SK-N-SH (cell line): ENCODE results near the gene MAP4K3. TPM values are rescaled to one million over a fixed set of nuclear protein-coding genes. Genes with fewer than 3 reads are reported as not detected.
A peak's percentile ranks its signal among the peaks of the same experiment; 100 is the strongest.

Source experiments
- CTCF ChIA-PET: fragments of 300-600, 350-600 bp; formaldehyde crosslinking; extraction: SDS; loops from one replicate; lab custom pipeline; 2021; lab: Yijun Ruan, JAX
- POLR2A ChIA-PET: fragments of 350-600 bp; sonication (Branson Sonifier 250); formaldehyde crosslinking; extraction: SDS; loops from one replicate; lab custom pipeline; 2020; ENCODE audit warnings: antibody characterized with exemption, inconsistent platforms; lab: Yijun Ruan, JAX
- DNase-seq: peaks from one replicate; pipeline ENCODE4 v3.0.0; 2012
- H2AFZ ChIP-seq: fragments of 200-600 bp; sonication (generic); 2 replicates; pipeline ENCODE4 v1.8.1; 2016; ENCODE audit warnings: antibody characterized with exemption, mild to moderate bottlenecking, low read depth
- H3F3A ChIP-seq: fragments of 200-600 bp; sonication (generic); replicated peaks from 2 replicates; pipeline ENCODE3; 2016; ENCODE audit warnings: antibody characterized with exemption, mild to moderate bottlenecking; ENCODE audit not compliant: insufficient read depth
- H3K27ac ChIP-seq, 2 experiments: fragments of 200-500 bp in 1 of 2; fragments of 200-600 bp in 1 of 2; sonication (Bioruptor generic) in 1 of 2; sonication (generic), shearing (Covaris generic) in 1 of 2; 2 replicates each; pipeline versions ENCODE4 v1.5.1 to v1.6.1; 2014 to 2016; ENCODE audit warnings: low read depth in 2 of 2, inconsistent platforms in 1 of 2, low read length in 1 of 2, mild to moderate bottlenecking in 1 of 2, mixed read lengths in 1 of 2
- H3K27me3 ChIP-seq: fragments of 200-600 bp; sonication (generic), shearing (Covaris generic); 2 replicates; pipeline ENCODE4 v1.6.1; 2016; ENCODE audit warnings: mixed run types; ENCODE audit not compliant: insufficient read depth
- H3K36me3 ChIP-seq, 2 experiments: fragments of 200-500 bp in 1 of 2; fragments of 200-600 bp in 1 of 2; sonication (Bioruptor generic) in 1 of 2; sonication (generic) in 1 of 2; replicated peaks in 1 of 2; 2 replicates each; pipeline versions ENCODE3 to v1.5.1; 2014 to 2016; ENCODE audit warnings: low read length in 1 of 2, mild to moderate bottlenecking in 1 of 2; ENCODE audit not compliant: insufficient read depth in 2 of 2, control insufficient read depth in 1 of 2
- H3K4me1 ChIP-seq, 2 experiments: fragments of 200-500 bp in 1 of 2; fragments of 200-600 bp in 1 of 2; sonication (Bioruptor generic) in 1 of 2; sonication (generic), shearing (Covaris generic) in 1 of 2; 2 replicates each; pipeline versions ENCODE4 v1.5.1 to v1.6.1; 2014 to 2016; ENCODE audit warnings: low read depth in 1 of 2, low read length in 1 of 2, mixed run types in 1 of 2; ENCODE audit not compliant: insufficient read depth in 2 of 2, control insufficient read depth in 1 of 2
- H3K4me2 ChIP-seq: fragments of 200-600 bp; sonication (generic), shearing (Covaris generic); 2 replicates; pipeline ENCODE4 v1.6.1; 2017; ENCODE audit warnings: mixed run types
- H3K4me3 ChIP-seq, 2 experiments: fragments of 200-500 bp in 1 of 2; fragments of 200-600 bp in 1 of 2; sonication (Bioruptor generic) in 1 of 2; sonication (generic), shearing (Covaris generic) in 1 of 2; 2 replicates each; pipeline versions ENCODE4 v1.5.1 to v1.8.1; 2014 to 2016; ENCODE audit warnings: low read depth in 2 of 2, inconsistent platforms in 1 of 2, low read length in 1 of 2, mild to moderate bottlenecking in 1 of 2, mixed read lengths in 1 of 2, moderate library complexity in 1 of 2
- H3K79me2 ChIP-seq: fragments of 200-600 bp; sonication (generic); 2 replicates; pipeline ENCODE4 v1.8.1; 2017; ENCODE audit warnings: mild to moderate bottlenecking; ENCODE audit not compliant: insufficient read depth
- H3K9ac ChIP-seq: fragments of 200-600 bp; sonication (generic); 2 replicates; pipeline ENCODE4 v1.6.1; 2017; ENCODE audit warnings: mixed run types
- H3K9me2 ChIP-seq: fragments of 200-600 bp; sonication (generic); 2 replicates; pipeline ENCODE4 v1.6.1; 2017; ENCODE audit warnings: mixed run types
- H3K9me3 ChIP-seq: fragments of 200-600 bp; sonication (generic); 2 replicates; pipeline ENCODE4 v1.6.1; 2017; ENCODE audit warnings: mixed run types, mild to moderate bottlenecking, moderate library complexity
- H4K20me1 ChIP-seq: fragments of 200-600 bp; sonication (generic); 2 replicates; pipeline ENCODE4 v1.6.1; 2017; ENCODE audit warnings: mild to moderate bottlenecking, mixed run types; ENCODE audit not compliant: insufficient read depth
- CHD2 ChIP-seq: fragments of 150-350 bp; IDR thresholded peaks from 2 replicates; pipeline ENCODE4 v1.6.1; 2018; ENCODE audit warnings: low read length; ENCODE audit not compliant: partially characterized antibody
- ELF1 ChIP-seq: IDR thresholded peaks from 2 replicates; pipeline ENCODE4 v1.4.0; 2012
- EP300 ChIP-seq, 2 experiments: IDR thresholded peaks; 2 replicates each; pipeline versions ENCODE4 v1.4.0 to v1.6.1; 2012; ENCODE audit warnings: borderline replicate concordance in 1 of 2, low read depth in 1 of 2, low read length in 1 of 2
- EZH2phosphoT487 ChIP-seq: fragments of 200-600 bp; sonication (generic); IDR thresholded peaks from 2 replicates; pipeline ENCODE4 v1.6.1; 2017; ENCODE audit warnings: low read depth, mixed run types, mild to moderate bottlenecking, antibody characterized with exemption, moderate library complexity, borderline replicate concordance
- FOSL2 ChIP-seq: IDR thresholded peaks from 2 replicates; pipeline ENCODE4 v1.4.0; 2012; ENCODE audit warnings: low read depth, mild to moderate bottlenecking, moderate library complexity, borderline replicate concordance
- FOXJ3 ChIP-seq: sonication (generic); formaldehyde crosslinking; IDR thresholded peaks from 2 replicates; pipeline ENCODE4 v1.5.1; 2020; ENCODE audit warnings: mild to moderate bottlenecking, missing genetic modification reagents
- FOXM1 ChIP-seq: IDR thresholded peaks from 2 replicates; pipeline ENCODE4 v1.4.0; 2012; ENCODE audit warnings: low read depth, mild to moderate bottlenecking
- JUND ChIP-seq: IDR thresholded peaks from 2 replicates; pipeline ENCODE4 v1.4.0; 2012
- MAX ChIP-seq: IDR thresholded peaks from 2 replicates; pipeline ENCODE4 v1.4.0; 2012; ENCODE audit warnings: low read depth
- MEF2A ChIP-seq: IDR thresholded peaks from 2 replicates; pipeline ENCODE4 v1.4.0; 2012; ENCODE audit warnings: low read depth, borderline replicate concordance
- MXI1 ChIP-seq: IDR thresholded peaks from 2 replicates; pipeline ENCODE4 v1.6.1; 2012; ENCODE audit warnings: mild to moderate bottlenecking, low read depth, low read length, improper control_type of control experiment
- NFIC ChIP-seq: IDR thresholded peaks from 2 replicates; pipeline ENCODE4 v1.4.0; 2012; ENCODE audit warnings: borderline replicate concordance
- NRF1 ChIP-seq: IDR thresholded peaks from 2 replicates; pipeline ENCODE4 v1.6.1; 2012; ENCODE audit warnings: low read depth, mild to moderate bottlenecking, low read length
- RAD21 ChIP-seq: IDR thresholded peaks from 2 replicates; pipeline ENCODE4 v1.6.1; 2012; ENCODE audit warnings: mild to moderate bottlenecking, low read length
- RCOR1 ChIP-seq: fragments of 150-350 bp; IDR thresholded peaks from 2 replicates; pipeline ENCODE4 v1.6.1; 2017; ENCODE audit warnings: antibody characterized with exemption, low read length
- REST ChIP-seq: IDR thresholded peaks from 2 replicates; pipeline ENCODE4 v1.6.1; 2012; ENCODE audit warnings: mild to moderate bottlenecking, low read depth, low read length, moderate library complexity
- RFX5 ChIP-seq: IDR thresholded peaks from 2 replicates; pipeline ENCODE4 v1.6.1; 2012; ENCODE audit warnings: mild to moderate bottlenecking, improper control_type of control experiment, low read length
- RXRA ChIP-seq: IDR thresholded peaks from 2 replicates; pipeline ENCODE4 v1.4.0; 2012; ENCODE audit warnings: low read depth, mild to moderate bottlenecking, borderline replicate concordance
- SIN3A ChIP-seq: IDR thresholded peaks from 2 replicates; pipeline ENCODE4 v1.6.1; 2012; ENCODE audit warnings: low read depth, mild to moderate bottlenecking, low read length, moderate library complexity, borderline replicate concordance
- TAF1 ChIP-seq: IDR thresholded peaks from 2 replicates; pipeline ENCODE4 v1.6.1; 2012; ENCODE audit warnings: low read depth, mild to moderate bottlenecking, low read length, moderate library complexity, borderline replicate concordance
- TCF12 ChIP-seq: IDR thresholded peaks from 2 replicates; pipeline ENCODE4 v1.4.0; 2012
- TEAD4 ChIP-seq: IDR thresholded peaks from 2 replicates; pipeline ENCODE4 v1.4.0; 2012; ENCODE audit warnings: mild to moderate bottlenecking, borderline replicate concordance; ENCODE audit not compliant: insufficient read depth
- USF2 ChIP-seq: fragments of 150-350 bp; IDR thresholded peaks from 2 replicates; pipeline ENCODE4 v1.6.1; 2017; ENCODE audit warnings: antibody characterized with exemption, low read length, low read depth, borderline replicate concordance
- ZBTB33 ChIP-seq: IDR thresholded peaks from 2 replicates; pipeline ENCODE4 v1.4.0; 2012; ENCODE audit warnings: low read depth, borderline replicate concordance
- WGBS: methylation state at CpG from one replicate; pipeline ENCODE4 v1.1.6; 2017; ENCODE audit warnings: low lambda C conversion rate; 5-methylcytosine and 5-hydroxymethylcytosine counted together
- polyA plus RNA-seq, 3 experiments: library from polyadenylated mRNA; depleted of rRNA; stranded (reverse); fragments of >200 nt; gene quantifications; 2 replicates each; pipeline ENCODE4 v1.2.3, GENCODE V29; 2012
- TF ChIP-seq, protein P1 (sequence below): fragments of 200-600 bp; sonication (generic); IDR thresholded peaks from 2 replicates; pipeline ENCODE4 v1.6.1; 2017; ENCODE audit warnings: antibody characterized with exemption, mild to moderate bottlenecking, moderate library complexity

MAP4K3 gene
- polyA plus RNA-seq, 1 of the 3 experiments (the other 2 are of a cell fraction), result 8.8 TPM

DNA sequence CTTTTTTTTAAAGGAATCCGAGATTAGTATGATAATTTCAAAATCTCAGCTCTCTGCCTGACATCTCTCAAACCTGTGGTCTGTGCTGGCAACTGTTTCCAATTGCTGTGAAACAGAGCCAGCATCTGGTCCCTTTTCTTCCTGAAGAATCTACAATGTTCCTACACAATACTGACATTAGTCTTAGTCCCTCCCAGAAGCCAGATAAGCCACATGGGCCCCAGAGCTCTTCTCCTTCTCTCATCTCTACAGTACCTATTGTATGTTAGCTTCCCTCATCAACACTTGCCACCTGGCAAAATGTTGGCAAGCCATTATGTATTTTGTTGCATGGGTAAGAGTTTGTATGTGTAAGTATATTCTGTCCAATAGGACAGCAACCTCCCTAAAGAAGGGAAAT is 130.5 kb downstream of the MAP4K3 start:
- POLR2A ChIA-PET, result no interaction called here
- Histone ChIP-seq H4K20me1 (no peaks in the 10 kb centered on the region), H3F3A (peaks cover 6% of the 10 kb centered on the region), H3K4me3 (no peak overlapping the region), H3K27me3 (no peaks in the 10 kb centered on the region), H3K9ac (no peak overlapping the region), H2AFZ (no peak overlapping the region), H3K9me2 (no peaks in the 10 kb centered on the region), H3K4me2 (no peak overlapping the region), H3K4me1 (peaks cover 0 to 7% of the 10 kb centered on the region in 2 experiments; a peak in 2 of 4 replicates), H3K27ac (peak overlapping the region in 1 of 2 experiments; percentile 44; a peak in 1 of 4 replicates), H3K79me2 (no peaks in the 10 kb centered on the region; the same call in 1 of the 2 replicates), H3K36me3 (peaks cover 3 to 31% of the 10 kb centered on the region in 2 experiments), H3K9me3 (no peaks in the 10 kb centered on the region)
- CTCF ChIA-PET, result interaction anchor here (0.9 kb wide), 1 partner anchor 9 kb away, joined by 3 read pairs; no protein-coding TSS in a partner anchor
- 57% methylated on average over 1 of the region's 1 CpG for WGBS
- DNase-seq, result peak; percentile 10
- TF ChIP-seq TCF12, result peak; percentile 61
- no peak for TF ChIP-seq MXI1
- 0 out of 4 replicates have a peak, but pooled peaks of 1 of the 2 experiments have one; percentile 12 for TF ChIP-seq EP300 (IDR thresholded peaks at IDR 0.05; ENCODE audit: borderline replicate concordance in 1 of 2, low read depth in 1 of 2, low read length in 1 of 2)
- TF ChIP-seq RFX5, result no peak
- TF ChIP-seq, protein P1, sequence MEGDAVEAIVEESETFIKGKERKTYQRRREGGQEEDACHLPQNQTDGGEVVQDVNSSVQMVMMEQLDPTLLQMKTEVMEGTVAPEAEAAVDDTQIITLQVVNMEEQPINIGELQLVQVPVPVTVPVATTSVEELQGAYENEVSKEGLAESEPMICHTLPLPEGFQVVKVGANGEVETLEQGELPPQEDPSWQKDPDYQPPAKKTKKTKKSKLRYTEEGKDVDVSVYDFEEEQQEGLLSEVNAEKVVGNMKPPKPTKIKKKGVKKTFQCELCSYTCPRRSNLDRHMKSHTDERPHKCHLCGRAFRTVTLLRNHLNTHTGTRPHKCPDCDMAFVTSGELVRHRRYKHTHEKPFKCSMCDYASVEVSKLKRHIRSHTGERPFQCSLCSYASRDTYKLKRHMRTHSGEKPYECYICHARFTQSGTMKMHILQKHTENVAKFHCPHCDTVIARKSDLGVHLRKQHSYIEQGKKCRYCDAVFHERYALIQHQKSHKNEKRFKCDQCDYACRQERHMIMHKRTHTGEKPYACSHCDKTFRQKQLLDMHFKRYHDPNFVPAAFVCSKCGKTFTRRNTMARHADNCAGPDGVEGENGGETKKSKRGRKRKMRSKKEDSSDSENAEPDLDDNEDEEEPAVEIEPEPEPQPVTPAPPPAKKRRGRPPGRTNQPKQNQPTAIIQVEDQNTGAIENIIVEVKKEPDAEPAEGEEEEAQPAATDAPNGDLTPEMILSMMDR, result no peak
- no peak for TF ChIP-seq TAF1
- no peak for TF ChIP-seq ZBTB33
- no peak for TF ChIP-seq JUND
- TF ChIP-seq CHD2, result no peak
- TF ChIP-seq MEF2A, result no peak
- TF ChIP-seq MAX, result no peak
- no peak for TF ChIP-seq RXRA
- TF ChIP-seq FOSL2, result no peak
- TF ChIP-seq REST, result no peak
- TF ChIP-seq FOXJ3, result no peak
- TF ChIP-seq TEAD4, result no peak
- TF ChIP-seq USF2, result no peak
- 0 out of 2 replicates have a peak, but pooled peaks have one; percentile 32 for TF ChIP-seq NFIC
- no peak for TF ChIP-seq RCOR1
- no peak for TF ChIP-seq RAD21
- TF ChIP-seq FOXM1, result no peak
- no peak for TF ChIP-seq SIN3A
- TF ChIP-seq ELF1, result no peak
- TF ChIP-seq EZH2phosphoT487, result no peak
- TF ChIP-seq NRF1, result no peak
